HG03060 (cell line): ENCODE results near the gene CFAP100.

Source experiments
- ATAC-seq: cut with Tn5 transposase; IDR thresholded peaks from one replicate; pipeline ENCODE4 v1.9.1; 2021; ENCODE audit warnings: low read depth, moderate number of reproducible peaks; ENCODE audit not compliant: unreplicated experiment

CFAP100 gene

DNA sequence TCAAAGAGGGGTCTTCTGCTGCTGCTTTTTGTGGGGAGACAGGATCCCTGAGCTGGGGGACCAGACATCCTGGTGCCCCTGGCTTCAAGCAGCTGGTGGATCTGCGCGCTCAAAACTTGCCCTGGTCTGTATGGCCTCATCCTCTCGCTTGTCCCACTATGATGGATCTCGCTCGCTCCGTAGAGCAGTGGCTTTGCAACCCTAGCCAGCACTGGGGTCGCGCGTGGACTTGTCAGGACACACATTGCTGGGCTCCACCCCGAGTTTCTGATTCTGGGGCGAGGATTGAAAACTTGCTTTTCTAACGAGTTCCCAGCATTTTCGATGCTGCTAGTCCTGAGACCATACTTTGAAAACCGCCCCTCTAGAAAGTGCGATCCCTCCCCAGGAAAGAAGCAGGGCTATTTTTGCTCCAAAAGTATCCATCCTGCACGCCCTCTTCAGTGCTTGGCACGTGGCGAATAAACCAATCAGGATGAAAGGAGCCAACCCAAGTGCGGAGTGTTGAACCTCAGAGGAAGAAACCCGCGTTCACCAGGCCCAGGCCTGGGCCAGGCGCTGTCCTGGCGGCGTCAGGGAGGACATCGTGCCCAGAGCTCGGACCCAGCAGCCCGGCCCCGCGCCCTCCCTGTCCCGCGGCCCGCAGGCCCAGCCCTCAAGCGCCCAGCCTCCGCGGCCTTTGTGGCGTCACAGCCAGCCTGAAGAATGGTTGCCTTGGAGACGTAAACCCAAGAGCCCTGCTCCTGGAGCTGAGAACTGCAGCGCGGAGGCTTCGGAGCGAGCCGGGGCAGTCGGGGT is at the start of gene CFAP100:
TSS of gene CFAP100 (plus strand) at position 731 of the 798 bp plus-strand sequence. CDS start 1,092 bp downstream, outside the sequence.
- no peak for ATAC-seq

DNA sequence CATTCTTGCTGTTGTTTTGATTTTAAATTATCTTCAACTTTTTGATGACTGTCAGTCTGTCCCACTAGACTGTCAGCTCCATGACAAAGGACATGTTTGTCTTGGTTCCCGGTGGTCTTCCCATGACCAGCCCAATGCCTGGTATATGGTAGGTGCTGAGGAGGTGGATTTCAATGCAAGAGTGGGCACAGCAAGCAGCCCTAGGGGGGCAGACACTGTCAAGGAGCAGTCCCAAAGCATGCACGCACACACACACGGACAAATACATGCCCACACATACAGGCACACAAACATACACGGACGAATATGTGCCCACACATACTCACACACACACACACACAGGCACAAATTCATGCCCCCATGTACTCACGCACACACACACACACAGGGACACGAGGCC is 49.5 kb upstream of the CFAP100 start:
- no peak for ATAC-seq

DNA sequence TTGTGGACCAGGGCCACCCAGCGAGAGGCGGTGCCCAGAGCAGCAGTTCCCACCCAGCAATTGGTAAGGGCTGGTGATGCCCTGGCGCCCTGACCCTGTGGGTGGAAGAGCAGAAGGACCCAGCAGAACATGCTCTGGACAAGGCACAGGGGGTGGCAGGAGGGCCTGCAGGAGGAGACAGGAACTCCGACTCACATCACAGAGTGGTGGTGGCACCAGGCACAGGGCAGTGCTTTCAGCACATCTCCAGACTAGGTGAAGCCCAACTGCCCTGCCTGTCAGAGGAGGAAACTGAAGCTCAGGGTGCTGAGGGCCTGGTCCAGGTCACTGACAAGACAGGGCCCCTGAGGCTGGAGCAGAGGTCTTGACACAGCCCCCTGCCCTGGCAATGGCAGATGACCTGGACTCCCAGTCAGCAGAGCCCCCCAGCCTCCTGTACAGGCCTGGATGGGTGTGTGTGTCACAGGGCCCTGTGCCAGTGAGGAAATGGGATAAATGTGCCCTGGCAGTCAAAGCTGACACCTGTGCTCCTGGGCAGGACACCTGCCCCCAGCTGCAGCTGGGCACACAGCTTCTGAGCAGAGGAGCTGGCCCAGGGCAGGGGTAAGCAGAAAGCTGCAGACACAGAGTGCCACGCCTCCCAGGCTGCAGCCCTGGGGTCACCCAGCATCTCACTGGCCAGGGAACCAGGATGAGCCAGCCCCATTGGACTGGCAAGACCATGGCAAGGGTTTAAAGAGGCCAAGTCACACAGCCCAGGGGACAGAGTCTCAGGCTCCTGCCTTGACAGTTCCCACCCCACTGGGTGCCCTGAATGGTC is 48.9 kb upstream of the CFAP100 start:
- ATAC-seq: no peak

DNA sequence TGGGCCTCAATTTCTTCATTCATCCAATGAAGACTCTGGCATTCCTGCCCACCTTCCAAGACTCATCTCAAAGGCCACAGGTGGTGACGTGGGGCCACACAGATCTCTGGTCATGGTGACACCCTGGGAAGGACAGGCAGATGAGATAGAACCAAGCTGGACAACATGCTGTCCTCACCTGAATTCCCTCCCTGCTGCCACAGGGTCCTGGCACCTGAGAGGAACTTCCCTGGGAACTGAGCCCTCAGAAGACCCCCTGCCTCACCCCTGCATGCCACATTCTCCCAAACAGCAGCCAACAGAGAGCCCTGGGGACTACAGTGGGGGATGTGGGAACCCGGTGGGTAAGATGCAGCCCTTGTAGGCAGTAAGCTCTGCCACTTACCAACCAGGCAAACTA is 48.2 kb upstream of the CFAP100 start:
- no peak for ATAC-seq

DNA sequence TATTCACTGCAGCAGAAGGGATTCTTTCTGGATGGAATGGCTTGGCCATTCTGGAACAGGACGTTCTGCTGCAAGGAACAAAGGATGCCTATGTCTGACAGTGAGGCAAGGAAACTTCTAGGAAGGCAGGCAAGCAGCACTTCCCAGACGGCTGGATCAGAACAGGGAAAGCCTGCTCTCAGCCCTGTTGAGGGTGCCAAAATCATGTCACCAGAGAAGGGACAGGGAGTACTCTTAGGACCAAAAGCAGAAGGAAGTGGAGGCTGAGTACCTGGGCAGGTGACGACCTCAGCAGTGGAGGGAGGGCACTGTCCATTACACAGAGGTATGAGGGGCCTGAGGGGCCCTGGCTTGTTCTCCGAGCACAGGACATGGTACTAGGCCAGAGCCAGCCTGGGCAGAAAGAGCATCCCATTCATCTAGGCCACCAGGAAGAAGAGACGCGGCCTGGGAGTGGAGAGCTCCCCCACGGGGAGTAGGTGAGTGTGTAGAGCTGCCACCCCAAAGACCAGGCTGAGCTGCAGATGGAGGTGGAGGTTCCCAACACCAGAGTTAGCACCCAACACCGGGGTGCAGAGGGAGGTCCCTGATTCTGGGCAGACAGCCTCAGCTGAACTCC is 47.1 kb upstream of the CFAP100 start:
- ATAC-seq: no peak

DNA sequence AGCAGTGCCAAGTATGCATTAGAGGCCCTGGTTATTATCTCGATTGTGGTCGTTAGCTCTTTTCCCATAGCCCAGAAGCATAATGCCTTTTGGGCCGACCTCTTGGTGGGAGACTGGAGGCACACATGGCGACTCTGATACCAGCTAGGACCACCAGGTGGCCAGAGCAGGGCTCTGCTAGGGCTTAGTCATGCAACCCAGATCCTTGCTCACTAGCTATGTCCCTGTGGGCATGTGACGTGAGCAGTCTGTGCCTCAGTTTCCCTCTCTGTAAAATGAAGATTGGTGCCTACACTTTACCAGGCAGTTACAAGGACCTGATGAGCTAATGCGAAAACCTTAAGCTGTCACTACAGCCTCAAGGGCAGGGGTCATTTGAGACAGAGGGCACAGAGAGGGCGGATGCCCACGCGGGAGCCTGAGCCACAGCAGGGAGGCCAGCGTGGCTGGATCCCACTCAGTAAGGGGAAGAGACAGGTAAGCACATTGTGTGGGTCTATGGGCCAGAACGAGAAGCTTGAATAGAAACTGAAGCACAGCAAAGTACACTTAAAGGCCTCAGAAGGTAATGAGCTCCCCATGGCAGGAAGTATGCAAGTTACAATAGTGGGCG is 46.3 kb upstream of the CFAP100 start:
- ATAC-seq: no peak

DNA sequence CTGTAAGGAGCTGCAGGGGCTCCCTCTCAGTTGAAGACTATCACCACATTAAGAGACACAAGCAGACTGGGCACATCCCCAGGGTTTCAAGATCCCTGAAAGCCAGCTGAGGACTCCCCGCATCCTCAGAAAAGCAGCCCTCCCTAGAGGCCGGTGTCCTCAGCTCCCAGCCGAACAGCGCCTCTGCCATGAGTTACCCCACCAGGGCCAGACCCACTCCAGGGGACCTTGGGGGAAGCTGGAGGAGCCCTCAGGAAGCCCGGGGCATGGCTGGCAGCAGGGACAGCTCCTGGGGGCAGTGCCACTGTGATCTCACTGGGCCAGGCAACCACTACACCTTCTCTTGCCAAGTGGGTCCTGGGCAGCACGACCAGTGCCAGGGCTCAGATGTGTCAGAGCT is 45.6 kb upstream of the CFAP100 start:
- no peak for ATAC-seq

DNA sequence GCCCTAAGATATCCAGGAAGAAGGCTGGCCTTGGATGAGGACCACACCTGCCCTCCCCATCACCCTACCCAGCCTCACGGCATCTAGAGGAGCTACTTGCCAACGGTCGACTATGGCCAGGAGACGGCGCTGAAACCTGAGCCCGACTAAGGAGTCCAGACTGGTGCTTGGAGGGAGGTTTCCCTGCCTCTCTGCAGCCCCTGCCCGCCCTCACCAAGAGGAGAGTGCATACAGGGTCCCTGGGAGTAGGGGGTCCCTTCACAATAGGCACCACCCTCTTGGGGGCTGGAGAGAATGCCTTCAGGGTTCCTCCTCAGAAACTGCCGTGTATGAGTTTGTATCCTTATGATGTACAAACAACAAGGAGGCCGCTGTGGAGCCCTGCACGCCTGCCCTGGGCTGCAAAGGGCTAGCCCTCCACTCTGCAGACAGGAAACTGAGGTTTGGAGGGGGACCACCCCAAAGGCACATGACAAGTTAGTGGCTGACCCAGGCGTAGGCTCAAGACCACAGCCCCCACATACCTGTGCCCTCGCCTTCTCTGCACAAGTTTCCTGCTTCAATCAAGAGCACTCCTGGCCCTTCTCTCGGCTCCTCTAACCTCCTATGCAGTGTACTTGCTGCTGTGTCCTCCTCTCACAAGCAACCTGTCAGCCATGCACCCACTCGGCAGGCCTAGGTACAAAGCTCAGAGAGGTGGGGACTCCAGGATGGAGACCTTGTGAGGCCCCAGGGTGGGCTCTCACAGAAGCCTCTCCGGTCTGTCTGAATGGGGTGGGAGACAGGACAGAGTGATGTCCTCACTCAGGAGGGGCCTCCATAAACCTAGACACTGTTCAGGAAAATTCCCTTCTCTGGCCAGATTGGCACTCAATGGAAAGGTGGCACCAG is 44.9 kb upstream of the CFAP100 start:
- ATAC-seq: no peak

DNA sequence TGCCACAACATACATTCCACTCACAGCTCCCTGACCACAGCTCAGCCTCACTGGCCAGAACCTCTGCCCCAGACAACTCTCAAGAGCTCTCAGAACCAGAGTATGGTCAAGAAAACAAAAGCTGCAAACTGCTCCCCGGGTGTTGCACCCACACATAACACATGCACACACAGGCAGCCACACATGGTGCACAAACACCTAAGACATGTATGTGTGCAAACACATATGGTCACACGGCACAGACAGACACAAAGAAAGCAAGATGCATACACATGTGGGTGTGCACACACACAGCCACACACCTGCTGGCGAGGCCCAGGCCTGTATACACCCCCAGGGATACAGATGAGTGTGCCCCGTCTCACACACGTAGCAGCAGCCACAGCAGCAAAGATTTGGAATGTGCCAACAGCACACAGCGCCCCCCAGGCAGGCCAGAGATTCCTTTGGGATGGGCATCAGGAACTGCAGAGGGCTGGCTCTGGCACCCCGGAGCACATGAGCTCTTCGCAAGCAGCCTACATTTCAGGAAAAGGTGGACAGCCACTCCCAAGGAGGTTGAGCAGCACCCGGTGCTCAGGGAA is 44.1 kb upstream of the CFAP100 start:
- no peak for ATAC-seq

DNA sequence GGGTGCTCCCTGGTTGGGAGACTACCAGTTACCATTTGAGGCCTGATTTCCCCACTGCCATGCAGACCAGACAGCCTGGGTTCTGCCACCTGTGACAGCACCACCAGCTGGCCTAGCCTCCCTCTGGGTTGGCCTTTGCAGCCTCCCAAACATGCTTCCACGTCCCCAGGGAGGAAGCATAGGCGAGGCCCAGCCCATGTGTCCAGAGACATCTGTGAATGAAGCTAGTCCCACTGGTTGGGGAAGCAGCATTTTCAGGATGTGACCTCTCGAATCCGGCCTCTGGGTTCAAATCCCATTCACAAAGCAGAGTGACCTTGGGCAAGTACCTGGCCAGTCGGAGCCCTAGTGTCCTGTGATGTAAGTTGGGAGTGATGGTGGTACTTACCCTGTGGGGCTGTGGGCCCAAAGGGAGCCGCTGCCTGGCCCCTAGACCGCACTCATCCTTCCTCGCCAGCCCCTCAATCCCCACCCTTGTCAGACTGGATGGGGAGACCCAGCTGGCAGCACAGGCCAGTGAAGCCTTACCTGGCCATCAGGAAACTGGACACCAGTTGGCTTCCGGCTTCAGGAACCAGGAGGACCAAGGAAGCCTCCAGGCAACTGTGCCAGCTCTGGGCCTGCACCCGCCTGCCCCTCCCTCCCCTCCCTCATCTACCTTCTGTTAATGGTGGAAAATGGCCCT is 43.5 kb upstream of the CFAP100 start:
- no peak for ATAC-seq

DNA sequence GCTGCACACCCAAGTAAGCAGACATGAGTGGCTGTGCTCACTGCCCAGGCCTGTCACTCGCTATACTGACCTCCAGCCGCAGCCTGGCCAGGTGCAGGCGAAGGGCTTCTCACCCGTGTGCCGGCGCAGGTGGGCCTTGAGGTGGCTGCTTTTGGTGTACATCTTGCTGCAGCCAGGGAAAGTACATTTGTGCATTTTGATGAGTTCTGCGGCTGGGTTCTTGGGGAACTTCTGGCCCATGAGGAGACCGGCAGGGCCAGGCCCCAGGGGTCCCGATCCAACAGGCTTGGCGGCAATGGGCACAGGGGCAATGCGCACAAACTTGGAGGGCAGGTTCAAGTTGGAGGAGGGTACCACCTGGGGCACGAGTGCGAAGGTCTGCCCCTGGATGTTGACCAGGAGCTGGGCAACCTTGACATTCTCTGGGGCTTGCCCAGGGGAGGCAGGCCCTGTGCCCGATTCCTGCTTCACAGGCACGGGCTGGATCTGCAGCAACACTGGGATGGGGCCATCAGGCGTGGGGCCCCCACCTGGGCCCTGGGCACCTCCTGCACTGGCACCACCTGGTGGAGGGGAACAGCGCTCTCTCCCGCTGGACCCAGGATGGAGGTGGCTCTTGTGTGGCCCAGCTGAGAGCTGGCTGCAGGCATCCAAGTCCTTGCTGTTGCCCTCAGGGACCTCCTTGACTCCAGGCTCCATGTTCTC is 42.8 kb upstream of the CFAP100 start:
- no peak for ATAC-seq

DNA sequence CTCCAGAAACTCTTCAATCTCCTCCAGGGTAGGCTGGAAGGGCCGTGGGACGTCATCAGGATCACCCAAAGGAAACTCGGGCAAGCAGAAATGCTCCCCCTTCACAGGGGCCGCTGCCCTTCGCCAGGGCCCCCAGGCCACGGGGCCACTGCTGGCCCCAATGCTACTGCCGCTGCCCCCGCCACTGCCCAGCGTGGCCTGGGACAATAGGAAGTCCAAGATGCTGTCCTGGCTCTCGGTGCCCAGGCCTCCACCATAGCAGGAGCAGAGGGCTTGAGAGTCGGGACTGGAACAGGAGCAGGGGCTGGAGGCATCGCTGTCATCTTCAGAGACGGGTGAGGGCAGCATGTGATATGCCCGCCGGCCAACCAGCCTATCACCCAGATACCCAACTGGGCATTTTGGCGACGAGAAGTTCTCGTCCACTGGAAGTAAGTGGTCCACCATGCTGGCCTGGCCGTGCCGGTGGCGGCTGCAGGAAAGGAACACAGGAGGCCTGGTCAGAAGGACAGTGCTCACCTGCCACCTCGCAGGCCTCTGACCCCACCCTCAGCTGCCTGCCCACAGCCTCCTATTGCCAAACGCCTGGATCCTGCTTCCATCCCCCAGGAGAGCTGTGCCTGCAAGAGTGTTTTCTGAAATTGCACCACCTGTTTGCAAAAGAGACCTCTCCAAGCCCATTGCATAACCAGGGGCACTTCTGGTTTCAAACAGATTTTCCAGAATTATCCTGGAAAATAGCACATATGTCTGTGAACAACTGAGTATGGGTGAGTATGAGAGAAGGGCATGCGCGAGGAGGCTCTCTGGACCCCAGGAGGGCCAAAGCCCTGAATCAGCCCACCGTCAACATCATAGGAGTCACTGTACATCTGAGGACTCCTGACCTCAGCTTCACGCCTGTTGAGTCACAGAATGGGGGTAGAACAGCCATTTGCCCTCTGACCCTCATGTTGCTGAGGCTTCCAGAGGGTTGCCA is 41.9 kb upstream of the CFAP100 start:
- ATAC-seq: no peak

DNA sequence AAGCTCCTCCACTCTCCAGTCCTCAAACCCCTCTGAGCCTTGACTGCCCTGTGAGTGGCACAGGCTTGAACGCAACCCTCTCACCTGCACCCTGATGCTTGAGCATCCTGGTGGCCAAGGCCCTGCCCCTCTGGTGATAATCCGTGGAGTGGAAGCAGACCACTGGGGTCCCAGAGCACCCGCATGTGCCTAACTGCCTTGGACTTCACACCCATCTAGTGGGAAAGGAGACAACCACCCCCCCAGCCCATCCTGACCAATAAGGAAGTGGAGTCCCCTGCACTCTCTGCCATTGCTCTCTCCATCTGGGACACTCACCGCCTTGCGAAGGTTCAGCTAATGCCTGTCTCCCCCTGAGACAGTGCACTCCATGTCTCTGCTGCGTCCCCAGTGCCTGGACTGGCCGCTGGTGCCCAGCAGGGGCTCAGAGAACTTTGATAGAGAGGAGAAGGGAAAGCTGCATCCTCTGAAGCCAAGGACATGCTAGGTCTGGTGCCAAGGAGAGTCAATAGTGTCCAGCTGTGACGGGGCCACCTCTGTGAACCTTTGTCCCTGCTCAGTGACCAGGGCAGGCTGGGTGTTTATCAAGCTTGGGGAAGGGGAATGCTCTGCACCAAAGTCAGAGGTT is 40.9 kb upstream of the CFAP100 start:
- no peak for ATAC-seq

DNA sequence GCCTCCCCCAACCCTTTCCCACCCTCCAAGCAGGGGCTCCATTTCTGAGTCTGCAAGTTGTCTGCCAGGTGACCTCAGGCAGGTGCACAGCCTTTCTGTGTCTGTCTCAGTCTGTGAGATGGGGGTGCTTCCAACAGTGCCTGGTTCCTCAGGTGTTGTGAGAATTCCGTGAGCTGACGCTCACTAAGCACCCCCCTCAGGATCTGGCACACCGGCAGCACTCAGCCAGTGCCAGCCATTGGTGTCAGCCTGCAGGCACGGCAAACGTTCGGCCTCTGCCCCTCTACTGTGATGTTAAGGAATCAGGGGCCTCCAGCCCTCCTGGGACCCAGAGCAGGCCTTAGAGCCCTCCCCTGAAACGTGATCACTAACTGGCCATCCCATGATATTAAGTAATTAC is 39.9 kb upstream of the CFAP100 start:
- ATAC-seq: no peak

DNA sequence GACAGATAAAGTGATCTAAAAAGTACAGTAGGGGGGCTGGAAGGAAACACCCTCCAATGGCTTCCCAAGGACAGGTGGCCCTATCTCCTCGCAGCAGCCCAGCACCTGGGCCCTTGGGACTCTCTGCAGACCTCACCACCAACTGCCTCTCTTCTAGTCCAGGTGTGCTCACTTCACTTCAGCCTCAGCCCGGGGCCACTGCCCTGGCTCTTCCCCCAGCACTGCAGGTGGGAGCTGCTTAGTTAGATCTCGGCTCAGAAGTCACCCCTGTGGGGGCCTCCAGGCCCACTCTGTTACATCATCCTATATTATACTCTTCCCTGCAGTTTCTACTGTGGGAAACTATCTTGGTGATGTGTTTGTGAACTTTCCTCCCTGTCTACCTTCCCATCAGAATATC is 39.5 kb upstream of the CFAP100 start:
- no peak for ATAC-seq

DNA sequence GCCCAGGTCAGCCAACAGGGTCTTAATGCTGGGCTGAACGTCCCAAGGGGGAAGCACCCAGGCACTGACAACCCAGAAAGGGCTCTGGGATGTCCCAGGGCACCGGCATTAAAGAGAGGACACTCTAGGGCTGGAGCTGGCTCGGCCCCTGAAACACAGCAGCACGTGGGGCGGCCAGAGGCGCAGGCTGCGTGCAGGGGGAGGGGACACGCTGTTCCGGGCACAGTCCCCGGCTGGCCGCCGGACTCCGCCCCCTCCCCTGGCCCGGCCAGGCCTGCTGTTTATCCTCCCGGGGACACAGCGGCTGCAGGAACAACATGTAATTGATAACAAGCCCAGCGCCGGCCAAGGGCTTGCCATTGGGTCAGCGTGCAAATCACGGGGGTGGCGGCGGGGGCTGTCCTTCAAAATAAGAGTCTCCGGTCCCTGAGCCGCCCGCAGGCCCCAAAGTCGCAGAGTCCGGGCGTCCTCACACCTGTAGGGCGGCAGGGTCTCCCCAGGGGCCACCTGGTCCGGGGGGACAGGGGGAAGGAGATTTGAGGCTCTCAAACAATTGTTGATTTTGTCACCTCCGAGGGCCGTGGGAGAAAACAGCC is 38.8 kb upstream of the CFAP100 start:
- ATAC-seq: no peak
